ENCODE results near the gene FSIP2. TPM values are rescaled to one million over a fixed set of nuclear protein-coding genes. Genes with fewer than 3 reads are reported as not detected.
A peak's percentile ranks its signal among the peaks of the same experiment; 100 is the strongest.

The FSIP2 gene
- total RNA-seq (2014; rRNA removed; shearing (Covaris generic)) = 0.03 TPM in 1 of 2 replicates, not detected in the other

- DNase-seq (ENCODE audit: low spot score) = no peak
Measured at GRCh38 chr2:185738679-185739472, at the start of gene FSIP2. FSIP2 (plus strand) TSS chr2:185738804; CDS start chr2:185738895, 91 bp downstream.

DNA sequence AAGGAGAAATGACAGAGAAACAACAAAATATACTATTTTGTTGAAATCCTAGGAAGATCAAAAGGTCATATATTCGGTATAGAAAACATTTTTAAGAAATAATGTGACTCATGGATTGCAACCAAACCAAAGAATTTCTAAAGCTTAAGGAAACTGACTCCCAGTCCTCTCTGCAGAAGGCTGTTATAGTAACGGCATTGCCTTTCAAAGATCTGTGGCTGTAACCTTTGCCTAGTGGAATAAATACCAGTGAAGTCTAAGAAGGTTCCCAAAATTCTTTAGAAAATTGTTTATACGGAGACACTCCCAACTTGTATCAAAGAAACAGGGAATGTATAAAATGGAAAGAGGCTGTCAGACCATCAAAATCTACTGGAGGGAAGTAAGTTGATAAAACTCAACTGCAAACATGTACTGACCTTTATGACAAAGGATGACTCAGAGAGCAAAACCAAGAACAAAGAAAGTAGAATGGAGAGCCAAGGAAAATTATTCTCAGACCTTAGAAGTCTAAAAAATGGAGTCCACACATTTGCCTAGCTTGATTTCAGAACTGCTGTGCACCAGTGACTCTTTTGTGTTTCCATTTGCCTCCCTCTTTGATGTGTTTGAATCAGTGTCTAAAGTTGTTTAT lies 48.6 kb upstream of the FSIP2 start:
- peak; percentile 27 for DNase-seq (ENCODE audit: low spot score)

DNA sequence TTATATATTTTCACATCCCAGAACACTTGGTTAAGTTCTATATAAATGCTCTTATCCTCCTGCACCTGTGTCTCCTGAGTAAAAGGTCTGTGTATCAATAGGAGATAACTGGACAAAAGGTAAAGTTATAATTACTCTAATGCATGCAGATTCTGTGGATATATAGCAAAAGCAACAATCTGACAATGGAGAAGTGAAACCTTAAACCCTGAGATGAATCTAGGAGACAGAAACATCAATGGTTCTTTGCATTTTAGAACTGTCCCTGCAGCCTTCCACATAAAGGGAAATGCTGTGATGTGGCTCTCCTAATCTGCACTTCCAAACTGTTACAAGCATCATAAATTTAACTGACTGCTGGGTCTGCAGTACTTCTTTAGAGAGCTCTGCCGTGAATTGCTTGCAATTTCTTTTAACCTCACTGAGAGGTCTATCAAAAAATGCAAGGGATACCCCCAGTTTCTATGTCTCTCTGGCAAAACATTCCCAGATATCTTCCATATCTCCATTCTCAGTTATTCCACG lies 42.8 kb upstream of the FSIP2 start:
- DNase-seq (ENCODE audit: low spot score) = no peak

- DNase-seq (ENCODE audit: low spot score) = no peak
Measured at GRCh38 chr2:185700883-185701282, 37.7 kb upstream of the FSIP2 start.

GRCh38 chr2:185734658-185735057 lies 3.9 kb upstream of the FSIP2 start:
- no peak for DNase-seq (ENCODE audit: low spot score)

DNA sequence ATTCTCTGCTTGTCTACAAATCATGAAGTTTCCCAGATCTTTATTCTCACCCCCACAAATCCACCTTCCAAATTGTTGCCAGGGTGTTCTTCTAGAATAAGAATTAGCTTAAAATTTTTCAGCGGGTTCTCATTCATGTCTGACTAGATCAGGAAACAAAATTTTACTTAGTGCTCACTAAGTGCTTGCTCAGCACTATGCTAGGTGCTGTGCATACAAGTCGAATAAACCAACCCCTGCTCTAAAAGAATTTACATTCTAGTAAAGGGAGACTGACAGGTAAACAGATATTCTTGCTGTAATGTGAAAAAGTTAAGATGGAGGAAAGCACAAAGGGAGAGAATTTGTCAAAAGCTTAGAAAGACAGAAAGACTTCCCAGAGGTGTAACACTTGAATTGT lies 2.4 kb upstream of the FSIP2 start:
- no peak for DNase-seq (ENCODE audit: low spot score)

- DNase-seq (ENCODE audit: low spot score) = no peak
Measured at GRCh38 chr2:185745864-185746859, 7.6 kb downstream of the FSIP2 start.

- peak; percentile 8 for DNase-seq (ENCODE audit: low spot score)
Measured at GRCh38 chr2:185757356-185757755, 18.8 kb downstream of the FSIP2 start.

DNA sequence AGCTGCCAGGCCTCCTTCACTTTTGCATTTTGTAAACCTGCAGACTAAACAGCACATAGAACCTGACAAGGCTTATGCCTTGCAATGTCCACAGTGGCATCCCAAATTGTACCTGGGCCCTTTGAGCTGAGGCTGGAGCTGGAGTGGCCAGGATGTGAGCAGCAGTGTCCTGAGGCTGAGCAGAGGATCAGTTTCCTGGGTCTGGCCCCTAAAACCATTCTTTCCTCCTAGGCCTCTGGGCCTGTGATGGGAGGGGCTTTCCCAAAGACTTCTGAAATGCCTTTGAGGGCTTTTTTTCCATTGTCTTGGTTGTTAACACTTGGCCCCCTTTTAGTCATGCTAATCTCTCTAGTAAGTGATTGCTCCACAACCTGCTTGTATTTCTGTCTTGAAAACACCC lies 32.8 kb downstream of the FSIP2 start:
- no peak for DNase-seq (ENCODE audit: low spot score)

- no peak for DNase-seq (ENCODE audit: low spot score)
Measured at GRCh38 chr2:185780890-185781289, 42.3 kb downstream of the FSIP2 start.

DNA sequence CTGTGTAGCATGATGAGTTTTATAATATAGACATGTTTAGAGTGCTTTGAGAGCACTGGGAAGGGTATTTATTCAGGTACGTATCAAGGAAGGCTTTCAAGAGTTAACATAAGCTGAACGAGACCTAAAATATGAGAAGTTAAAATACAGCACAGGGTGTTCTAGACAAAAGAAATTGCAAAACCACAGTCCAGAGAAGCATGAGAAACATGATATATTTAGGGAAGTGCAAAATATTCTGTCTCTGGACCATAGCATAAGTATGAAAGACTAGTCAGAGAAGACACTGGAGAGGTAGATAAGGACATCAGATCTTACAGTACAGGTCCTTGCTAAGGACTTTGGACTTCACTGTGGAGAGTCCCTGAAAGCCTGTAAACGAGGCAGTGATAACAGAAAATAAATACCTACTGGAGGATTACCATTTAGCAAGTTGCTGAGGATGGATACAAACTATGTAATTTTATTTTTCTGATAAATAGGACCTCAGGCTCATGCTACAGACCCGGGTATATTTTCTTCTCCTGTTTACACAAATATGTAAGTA lies 43.7 kb downstream of the FSIP2 start:
- DNase-seq (ENCODE audit: low spot score) = no peak

DNA sequence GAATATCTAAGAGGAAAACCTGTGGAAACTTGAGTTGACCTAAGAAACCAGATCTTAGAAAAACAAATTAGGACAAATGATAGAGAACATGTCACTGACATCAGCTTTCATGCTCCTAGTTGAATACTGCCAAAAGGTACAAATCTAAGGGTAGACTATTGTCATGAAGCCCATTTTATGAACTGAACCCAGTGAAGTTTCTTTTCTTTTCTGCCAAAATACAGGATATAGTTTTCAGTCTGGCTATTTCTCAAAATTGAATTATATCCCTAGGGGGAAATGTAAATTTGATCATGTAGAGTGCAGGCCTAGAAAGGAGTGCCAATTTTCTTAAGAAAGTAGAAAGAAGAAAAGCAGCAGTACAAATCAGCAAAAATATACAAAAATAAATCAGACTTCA lies 46.6 kb downstream of the FSIP2 start:
- DNase-seq (ENCODE audit: low spot score) = no peak

GRCh38 chr2:185785851-185786473 lies 47.4 kb downstream of the FSIP2 start:
- no peak for DNase-seq (ENCODE audit: low spot score)

- peak; percentile 80 for DNase-seq (ENCODE audit: low spot score)
Measured at GRCh38 chr2:185787227-185788145, 48.9 kb downstream of the FSIP2 start.

- no peak for DNase-seq (ENCODE audit: low spot score)
Measured at GRCh38 chr2:185790361-185790760, 51.8 kb downstream of the FSIP2 start.

DNA sequence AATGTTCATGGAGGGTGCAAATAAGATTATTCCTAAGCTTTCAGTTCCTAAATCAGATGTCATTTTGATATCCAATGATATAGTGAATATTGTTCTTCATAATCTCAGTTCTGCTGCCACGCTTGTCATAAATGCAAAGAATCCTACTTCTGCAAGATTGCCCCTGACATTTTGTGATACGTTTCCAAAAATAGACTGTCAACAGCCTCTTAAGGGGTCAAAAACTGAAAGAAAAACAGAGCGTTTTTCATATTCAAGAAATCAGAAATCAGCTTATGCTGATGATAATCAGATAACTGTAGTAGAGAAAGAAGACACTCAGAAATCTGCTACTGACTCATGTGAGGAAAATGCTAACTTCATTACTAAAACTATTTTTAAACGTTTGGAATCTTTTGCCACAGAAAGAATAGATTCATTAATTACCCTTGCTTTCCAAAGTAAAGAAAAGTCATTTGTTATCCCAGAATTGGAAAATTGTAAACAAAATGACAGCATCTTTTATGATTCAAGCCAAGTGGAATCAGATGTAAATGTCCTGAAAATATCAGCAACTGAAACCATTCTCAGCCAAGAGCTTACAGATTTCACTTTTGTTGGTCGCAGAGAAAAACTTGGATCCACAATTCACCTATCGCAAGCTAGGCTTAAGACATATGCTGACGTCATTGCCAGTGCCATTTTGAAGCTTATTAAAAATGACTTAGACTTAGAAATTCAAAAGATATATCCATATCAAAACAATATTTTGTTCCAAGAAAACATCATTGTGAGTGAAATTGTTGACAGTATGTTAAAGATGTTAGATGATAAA lies 55.1 kb downstream of the FSIP2 start:
- DNase-seq (ENCODE audit: low spot score) = peak; percentile 5

DNA sequence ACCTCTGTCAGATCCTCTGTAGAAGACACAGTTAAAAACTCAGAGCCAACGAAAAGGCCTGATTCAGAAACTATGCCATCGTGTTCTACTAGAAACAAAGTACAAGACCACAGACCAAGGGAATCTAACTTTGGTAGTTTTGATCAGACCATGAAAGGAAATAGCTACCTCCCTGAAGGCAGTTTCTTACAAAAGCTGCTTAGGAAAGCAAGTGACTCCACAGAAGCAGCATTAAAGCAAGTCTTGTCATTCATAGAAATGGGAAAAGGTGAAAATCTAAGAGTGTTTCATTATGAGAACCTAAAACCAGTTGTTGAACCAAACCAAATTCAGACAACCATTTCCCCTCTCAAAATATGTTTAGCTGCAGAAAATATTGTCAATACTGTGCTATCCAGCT lies 58.2 kb downstream of the FSIP2 start:
- no peak for DNase-seq (ENCODE audit: low spot score)

DNA sequence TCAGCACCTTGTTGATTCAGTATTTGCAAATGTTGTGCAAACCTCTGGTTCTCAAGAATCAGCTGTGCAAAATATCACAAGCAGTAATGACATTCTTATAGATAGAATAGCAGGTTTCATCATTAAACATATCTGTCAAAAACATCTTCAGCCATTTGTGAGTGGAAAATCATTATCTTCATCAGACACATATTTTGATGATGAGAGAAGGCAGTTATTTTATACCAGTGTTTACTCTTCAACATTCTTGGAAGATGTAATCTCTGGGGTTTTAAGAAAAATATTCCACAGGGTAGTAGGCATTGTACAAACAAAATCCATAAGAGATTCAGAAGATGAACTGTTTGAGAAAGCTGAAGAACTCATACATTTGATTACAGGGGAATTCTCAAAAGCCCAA lies 64.3 kb downstream of the FSIP2 start:
- DNase-seq (ENCODE audit: low spot score) = no peak

DNA sequence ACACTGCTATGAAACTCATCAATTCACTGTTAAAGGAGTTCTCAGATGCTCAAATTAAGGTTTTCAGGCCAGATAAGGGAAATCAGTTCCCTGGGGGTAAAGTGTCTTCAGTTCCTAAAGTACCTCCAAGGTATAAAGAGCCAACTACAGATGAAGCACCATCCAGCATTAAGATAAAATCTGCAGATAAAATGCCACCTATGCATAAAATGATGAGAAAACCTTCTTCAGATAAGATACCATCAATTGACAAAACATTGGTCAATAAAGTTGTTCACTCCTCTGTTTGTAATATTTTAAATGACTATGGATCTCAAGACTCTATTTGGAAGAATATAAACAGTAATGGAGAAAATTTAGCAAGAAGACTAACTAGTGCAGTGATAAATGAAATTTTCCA lies 68.2 kb downstream of the FSIP2 start:
- DNase-seq (ENCODE audit: low spot score) = no peak
